Measurements from ENCODE around the gene GABPB2. TPM values are rescaled to one million over a fixed set of nuclear protein-coding genes. Genes with fewer than 3 reads are reported as not detected.
A peak's percentile ranks its signal among the peaks of the same experiment; 100 is the strongest.

Gene GABPB2
- total and polyA plus RNA-seq, 2 experiments from 2014 or later, result 1.1 to 2.6 TPM

GRCh38 chr1:151166505-151166956, 96.0 kb downstream of the GABPB2 start (continued):
- TF ChIP-seq ZNF462 (CRISPR knock-in tag; IDR thresholded peaks at IDR 0.05), result no peak
- TF ChIP-seq CREB1 (CRISPR knock-in tag; IDR thresholded peaks at IDR 0.05; ENCODE audit: low read depth), result no peak
- no peak for TF ChIP-seq REST (IDR thresholded peaks at IDR 0.05; ENCODE audit: unreplicated experiment)

GRCh38 chr1:151167116-151167515, 96.6 kb downstream of the GABPB2 start:
- no peak for DNase-seq (ENCODE audit: low spot score)
- peak overlapping the region; percentile 66; the same call in 1 of the 2 replicates for H3K4me3 ChIP-seq
- peaks cover 9% of the 10 kb centered on the region for H3K27me3 Mint-ChIP-seq (ENCODE audit: insufficient read depth, low read depth, poor library complexity)
- no peak overlapping the region for H3K27ac Mint-ChIP-seq
- no peaks in the 10 kb centered on the region for H3K27me3 ChIP-seq (ENCODE audit: insufficient read depth)
- H3K4me1 ChIP-seq (ENCODE audit: insufficient read depth), result peaks cover 12% of the 10 kb centered on the region
- 0 out of 2 replicates have a peak, but pooled peaks cover 5% of the 10 kb centered on the region for H3F3A ChIP-seq (replicated peaks; ENCODE audit: low read depth)
- H2AFZ ChIP-seq, result no peak overlapping the region
- H3K79me2 ChIP-seq (replicated peaks; ENCODE audit: insufficient read depth), result peaks cover 8% of the 10 kb centered on the region
- no peak for ATAC-seq
- H4K20me1 ChIP-seq (replicated peaks; ENCODE audit: insufficient read depth), result no peaks in the 10 kb centered on the region
- no peaks in the 10 kb centered on the region for H3K9me2 ChIP-seq (ENCODE audit: insufficient read depth)
- peaks cover 3% of the 10 kb centered on the region; the same call in 1 of the 3 replicates for H3K9me3 Mint-ChIP-seq
- peak overlapping the region; percentile 97 for H3K4me3 Mint-ChIP-seq
- H3K4me1 Mint-ChIP-seq, result peaks cover 16% of the 10 kb centered on the region
- H3K27ac ChIP-seq (ENCODE audit: low read depth), result no peak overlapping the region
- H3K4me2 ChIP-seq, result peak overlapping the region; percentile 87
- peaks cover 3% of the 10 kb centered on the region; the same call in 1 of the 2 replicates for H3K36me3 ChIP-seq (ENCODE audit: insufficient read depth)
- H3K36me3 Mint-ChIP-seq (ENCODE audit: low read depth), result peaks cover 33% of the 10 kb centered on the region
- TF ChIP-seq ETS1 (IDR thresholded peaks at IDR 0.05) (no peak), ZNF331 (CRISPR knock-in tag; IDR thresholded peaks at IDR 0.05; ENCODE audit: low read depth) (no peak), JUNB (IDR thresholded peaks at IDR 0.05; ENCODE audit: unreplicated experiment) (no peak), EZH2 (IDR thresholded peaks at IDR 0.05; ENCODE audit: low read depth, unreplicated experiment) (no peak), EZH2phosphoT487 (IDR thresholded peaks at IDR 0.05; ENCODE audit: unreplicated experiment) (no peak), POLR2AphosphoS5 (IDR thresholded peaks at IDR 0.05; ENCODE audit: low read depth) (no peak)

All from GM23338 (cell line).